ENCODE measurements around the gene OVOL3. TPM values are rescaled to one million over a fixed set of nuclear protein-coding genes. Genes with fewer than 3 reads are reported as not detected.
"Not testable (repeated sequence)": the region's sequence is repeated elsewhere in the genome, so short reads cannot be mapped to it uniquely, and the experiment has no call there.

Gene OVOL3
- not detected for total RNA-seq

DNA sequence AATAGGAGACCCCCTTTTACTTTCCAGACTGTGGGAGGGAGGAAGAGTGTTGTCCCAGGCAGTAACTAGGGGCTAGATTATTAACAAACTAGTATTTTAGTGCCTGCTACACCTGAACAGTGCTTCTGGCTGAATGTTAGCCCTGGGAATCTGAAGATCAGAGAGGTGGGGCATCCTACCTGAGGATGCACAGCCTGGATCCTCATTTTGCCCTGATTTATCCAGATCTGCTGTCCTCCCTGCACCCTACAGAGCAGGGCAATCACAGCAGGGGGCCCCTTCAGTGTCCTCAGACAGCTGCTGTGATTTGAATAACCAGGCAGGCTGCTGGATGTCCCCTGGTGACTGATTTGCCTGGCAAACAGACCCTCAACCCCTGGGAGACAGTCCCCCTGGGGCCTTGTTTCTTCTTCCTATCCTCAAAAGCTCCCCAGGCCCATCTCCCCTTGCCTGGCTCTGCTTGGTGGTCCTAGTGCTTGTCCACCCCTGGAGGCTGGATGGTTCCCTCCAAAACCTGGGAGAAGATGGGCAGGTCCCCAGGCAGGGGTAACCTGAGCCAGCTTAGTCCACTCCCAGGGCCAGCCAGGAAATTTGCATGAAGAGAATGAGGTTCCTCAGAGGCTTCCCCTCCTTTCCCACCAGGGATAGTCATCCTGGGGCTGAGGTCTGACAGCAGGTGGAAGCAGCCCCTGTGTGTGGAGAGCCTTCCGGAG, at the start of gene OVOL3:
Gene OVOL3, plus strand, starts transcription at position 657 of the 713 bp plus-strand sequence. CDS start 60 bp downstream, outside the sequence.
- Histone ChIP-seq H3K4me3 (no peak within 1 kb of the TSS), H3K27me3 (no peaks in the 10 kb centered on the region), H3K27ac (no peak within 1 kb of the TSS), H3K36me3 (no peaks in the 10 kb centered on the region), H3K4me1 (peaks cover 6 to 12% (median 8%) of the 10 kb centered on the region in 4 donors), H3K9me3 (no peaks in the 10 kb centered on the region)
- intact Hi-C loops (cut with DNase I; ENCODE audit: low total_unique reads) = no loop called here
- no peak for TF ChIP-seq CTCF (IDR thresholded peaks at IDR 0.05)
- no peak for TF ChIP-seq POLR2A (IDR thresholded peaks at IDR 0.05)
- TF ChIP-seq POLR2AphosphoS5 (IDR thresholded peaks at IDR 0.05) = no peak
- no peak for TF ChIP-seq EP300 (IDR thresholded peaks at IDR 0.05; ENCODE audit: low read depth)
- in situ Hi-C loops (cut with MboI; ENCODE audit: low pct_ligation_motif_present in 1 of 4, low pct_unique_long_range_greater_than_20kb in 1 of 4, low sequenced_read_pairs in 3 of 4) = no loop called here
- no peak for DNase-seq
- WGBS, 2 donors (ENCODE audit: low coverage in 1 of 2) = 100% methylated on average over 1 of the region's 1 CpG; no CpG with 5 or more reads in 1 of the 2 donors

- no peaks in the 10 kb centered on the region for H3K36me3 ChIP-seq
- no peaks in the 10 kb centered on the region for H3K4me1 ChIP-seq
- WGBS, 2 donors (ENCODE audit: low coverage in 1 of 2) = 100% methylated on average over 2 of the region's 2 CpGs; no CpG with 5 or more reads in 1 of the 2 donors
- H3K4me3 ChIP-seq = no peak overlapping the region
- intact Hi-C loops (cut with DNase I; ENCODE audit: low total_unique reads) = no loop called here
- no peaks in the 10 kb centered on the region for H3K9me3 ChIP-seq
- no peak overlapping the region for H3K27ac ChIP-seq
- TF ChIP-seq CTCF (IDR thresholded peaks at IDR 0.05) = no peak
- no peaks in the 10 kb centered on the region for H3K27me3 ChIP-seq
- in situ Hi-C loops (cut with MboI; ENCODE audit: low pct_ligation_motif_present in 1 of 4, low pct_unique_long_range_greater_than_20kb in 1 of 4, low sequenced_read_pairs in 3 of 4) = no loop called here
- DNase-seq = no peak
Observed at GRCh38 chr19:36061367-36061766, 49.6 kb upstream of the OVOL3 start.

DNA sequence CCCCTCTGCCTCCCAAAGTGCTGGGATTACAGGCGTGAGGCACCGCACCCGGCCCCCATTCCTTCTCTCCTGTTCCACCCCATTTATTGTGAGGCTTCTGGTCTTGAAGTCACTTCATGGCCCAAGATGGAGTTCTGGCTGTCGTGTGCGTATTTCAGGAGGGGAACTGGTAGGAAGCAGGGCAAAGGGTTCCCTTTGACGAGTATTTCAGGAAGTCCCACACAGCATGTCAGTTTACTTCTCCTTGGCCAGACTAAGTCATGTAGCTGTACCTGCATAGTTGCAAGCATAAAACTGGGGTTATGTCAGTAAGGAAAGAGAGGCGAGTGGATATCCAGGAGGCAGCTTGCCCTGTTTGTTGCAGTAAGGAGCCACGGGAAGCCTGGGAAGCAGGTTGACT, 46.1 kb upstream of the OVOL3 start:
- Histone ChIP-seq H3K27me3 (no peaks in the 10 kb centered on the region), H3K4me3 (no peak overlapping the region), H3K4me1 (no peaks in the 10 kb centered on the region), H3K9me3 (no peaks in the 10 kb centered on the region), H3K27ac (no peak overlapping the region), H3K36me3 (no peaks in the 10 kb centered on the region)
- in situ Hi-C loops (cut with MboI; ENCODE audit: low pct_ligation_motif_present in 1 of 4, low pct_unique_long_range_greater_than_20kb in 1 of 4, low sequenced_read_pairs in 3 of 4) (no loop called here), intact Hi-C loops (cut with DNase I; ENCODE audit: low total_unique reads) (no loop called here)
- TF ChIP-seq CTCF (IDR thresholded peaks at IDR 0.05) (no peak), POLR2AphosphoS5 (IDR thresholded peaks at IDR 0.05) (no peak), POLR2A (IDR thresholded peaks at IDR 0.05) (no peak), EP300 (IDR thresholded peaks at IDR 0.05; ENCODE audit: low read depth) (no peak)
- 97 to 100% methylated on average over 3 to 8 of the region's 8 CpGs for WGBS, 2 donors (ENCODE audit: low coverage in 1 of 2)
- DNase-seq = no peak

GRCh38 chr19:36067681-36068080, 43.3 kb upstream of the OVOL3 start:
- Histone ChIP-seq H3K36me3 (no peaks in the 10 kb centered on the region), H3K4me3 (no peak overlapping the region), H3K9me3 (no peaks in the 10 kb centered on the region), H3K27ac (no peak overlapping the region), H3K27me3 (no peaks in the 10 kb centered on the region), H3K4me1 (peaks cover 0 to 9% (median 0%) of the 10 kb centered on the region in 4 donors)
- in situ Hi-C loops (cut with MboI; ENCODE audit: low pct_ligation_motif_present in 1 of 4, low pct_unique_long_range_greater_than_20kb in 1 of 4, low sequenced_read_pairs in 3 of 4) = no loop called here
- intact Hi-C loops (cut with DNase I; ENCODE audit: low total_unique reads) = no loop called here
- no peak for TF ChIP-seq POLR2AphosphoS5 (IDR thresholded peaks at IDR 0.05)
- TF ChIP-seq POLR2A (IDR thresholded peaks at IDR 0.05) = no peak
- no peak for TF ChIP-seq EP300 (IDR thresholded peaks at IDR 0.05; ENCODE audit: low read depth)
- WGBS, 2 donors (ENCODE audit: low coverage in 1 of 2) = 96% methylated on average over 11 of the region's 11 CpGs; no CpG with 5 or more reads in 1 of the 2 donors
- no peak for DNase-seq

- H3K4me1 ChIP-seq; H3K27me3 ChIP-seq; H3K4me3 ChIP-seq; H3K36me3 ChIP-seq; H3K27ac ChIP-seq; DNase-seq; in situ Hi-C loops (cut with MboI; ENCODE audit: low pct_ligation_motif_present in 1 of 4, low pct_unique_long_range_greater_than_20kb in 1 of 4, low sequenced_read_pairs in 3 of 4); H3K9me3 ChIP-seq; intact Hi-C loops (cut with DNase I; ENCODE audit: low total_unique reads): not testable (repeated sequence)
- WGBS, 2 donors (ENCODE audit: low coverage in 1 of 2) = 96% methylated on average over 41 of the region's 57 CpGs; no CpG with 5 or more reads in 1 of the 2 donors
Observed at GRCh38 chr19:36068810-36069499, 42.0 kb upstream of the OVOL3 start.
